ENCODE measurements around the gene KRTAP10-6. TPM values are rescaled to one million over a fixed set of nuclear protein-coding genes. Genes with fewer than 3 reads are reported as not detected.
"Not testable (repeated sequence)": the region's sequence is repeated elsewhere in the genome, so short reads cannot be mapped to it uniquely, and the experiment has no call there.

KRTAP10-6 gene
- total and polyA plus RNA-seq, 4 experiments from 2014 or later, result not detected

- Mint-ChIP-seq H3K9me3 (peaks cover 0 to 26% (median 18%) of the 10 kb centered on the region in 8 donors), H3K4me1 (peaks cover 13 to 21% (median 16%) of the 10 kb centered on the region in 4 donors), H3K27ac (peak overlapping the region in 2 of 7 donors; percentile 8 to 36), H3K27me3 (peaks cover 11 to 15% of the 10 kb centered on the region in 2 donors), H3K4me3 (peak overlapping the region in 2 of 8 donors; percentile 12 to 33), H3K36me3 (no peaks in the 10 kb centered on the region)
- ChIA-PET POLR2A (ENCODE audit: partially characterized antibody) (interaction anchor here (1.0 kb wide), 1 partner anchor 74 kb away, joined by 4 read pairs; the partner anchor contains the start of gene KRTAP12-3), CTCF (ENCODE audit: partially characterized antibody) (interaction anchor here (1.2 kb wide), 1 partner anchor 159 kb away, joined by 4 read pairs; no protein-coding TSS in a partner anchor)
- H3K4me1 ChIP-seq (ENCODE audit: insufficient read depth, low read length), result peaks cover 5% of the 10 kb centered on the region
- peaks cover 0 to 4% of the 10 kb centered on the region in 2 donors for H3K9me3 ChIP-seq (ENCODE audit: control insufficient read depth in 1 of 2, low read length in 2 of 2)
- no peak overlapping the region for H3K4me3 ChIP-seq (ENCODE audit: low read length in 2 of 2)
- peak; percentile 32 to 52 (median 38) for DNase-seq
- no peaks in the 10 kb centered on the region for H3K27me3 ChIP-seq (ENCODE audit: insufficient read depth, low read length)
- no peak overlapping the region for H3K27ac ChIP-seq (ENCODE audit: low read depth, low read length)
- no peaks in the 10 kb centered on the region for H3K36me3 ChIP-seq (ENCODE audit: insufficient read depth, low read length)
- intact Hi-C loops (cut with micrococcal nuclease), result loop anchor here (2.0 kb wide), 1 partner anchor 75 kb away; no protein-coding TSS in a partner anchor
Measured at GRCh38 chr21:44583800-44584147, 8.5 kb downstream of the KRTAP10-6 start.

- peak overlapping the region in 2 of 8 donors; percentile 12 to 33 for H3K4me3 Mint-ChIP-seq
- H3K4me1 Mint-ChIP-seq, result peaks cover 13 to 21% (median 16%) of the 10 kb centered on the region in 4 donors
- H3K27ac Mint-ChIP-seq, result peak overlapping the region in 2 of 7 donors; percentile 8 to 36
- DNase-seq, result no peak
- intact Hi-C loops (cut with micrococcal nuclease), result loop anchor here (2.0 kb wide), 1 partner anchor 76 kb away; no protein-coding TSS in a partner anchor
- no peaks in the 10 kb centered on the region for H3K36me3 Mint-ChIP-seq
- peaks cover 0 to 4% of the 10 kb centered on the region in 2 donors for H3K9me3 ChIP-seq (ENCODE audit: control insufficient read depth in 1 of 2, low read length in 2 of 2)
- no peak overlapping the region for H3K27ac ChIP-seq (ENCODE audit: low read depth, low read length)
- H3K27me3 Mint-ChIP-seq, result peaks cover 11 to 15% of the 10 kb centered on the region in 2 donors
- H3K4me3 ChIP-seq (ENCODE audit: low read length in 2 of 2), result no peak overlapping the region
- no peaks in the 10 kb centered on the region for H3K36me3 ChIP-seq (ENCODE audit: insufficient read depth, low read length)
- ChIA-PET POLR2A (ENCODE audit: partially characterized antibody) (interaction anchor here (1.0 kb wide), 1 partner anchor 74 kb away, joined by 4 read pairs; the partner anchor contains the start of gene KRTAP12-3), CTCF (ENCODE audit: partially characterized antibody) (interaction anchor here (0.7 to 1.2 kb wide), 2 partner anchors 13 to 159 kb away, joined by 3 to 4 read pairs; no protein-coding TSS in a partner anchor)
- H3K4me1 ChIP-seq (ENCODE audit: insufficient read depth, low read length), result peaks cover 5% of the 10 kb centered on the region
- peaks cover 0 to 26% (median 18%) of the 10 kb centered on the region in 8 donors for H3K9me3 Mint-ChIP-seq
- H3K27me3 ChIP-seq (ENCODE audit: insufficient read depth, low read length), result no peaks in the 10 kb centered on the region
Measured at GRCh38 chr21:44583089-44583799, 9.1 kb downstream of the KRTAP10-6 start.

GRCh38 chr21:44582055-44582454 lies 10.2 kb downstream of the KRTAP10-6 start:
- Mint-ChIP-seq H3K36me3 (peaks cover 0 to 4% of the 10 kb centered on the region in 2 donors), H3K4me1 (peaks cover 13 to 21% (median 16%) of the 10 kb centered on the region in 4 donors), H3K27ac (peak overlapping the region in 1 of 7 donors; percentile 14), H3K4me3 (no peak overlapping the region), H3K27me3 (peaks cover 9 to 14% of the 10 kb centered on the region in 2 donors), H3K9me3 (peaks cover 0 to 38% (median 28%) of the 10 kb centered on the region in 8 donors)
- Histone ChIP-seq H3K4me1 (ENCODE audit: insufficient read depth, low read length) (peaks cover 5% of the 10 kb centered on the region), H3K9me3 (ENCODE audit: control insufficient read depth in 1 of 2, low read length in 2 of 2) (peaks cover 0 to 4% of the 10 kb centered on the region in 2 donors), H3K36me3 (ENCODE audit: insufficient read depth, low read length) (no peaks in the 10 kb centered on the region), H3K27me3 (ENCODE audit: insufficient read depth, low read length) (no peaks in the 10 kb centered on the region), H3K27ac (ENCODE audit: low read depth, low read length) (no peak overlapping the region), H3K4me3 (ENCODE audit: low read length in 2 of 2) (no peak overlapping the region)
- ChIA-PET POLR2A (ENCODE audit: partially characterized antibody) (no interaction called here), CTCF (ENCODE audit: partially characterized antibody) (no interaction called here)
- intact Hi-C loops (cut with micrococcal nuclease), result loop anchor here (2.0 kb wide), 1 partner anchor 77 kb away; no protein-coding TSS in a partner anchor
- DNase-seq, result no peak

- no peak overlapping the region for H3K27ac Mint-ChIP-seq
- Histone ChIP-seq H3K27ac (ENCODE audit: low read depth, low read length) (no peak overlapping the region), H3K36me3 (ENCODE audit: insufficient read depth, low read length) (no peaks in the 10 kb centered on the region), H3K27me3 (ENCODE audit: insufficient read depth, low read length) (no peaks in the 10 kb centered on the region), H3K4me3 (ENCODE audit: low read length in 2 of 2) (no peak overlapping the region), H3K4me1 (ENCODE audit: insufficient read depth, low read length) (peaks cover 5% of the 10 kb centered on the region), H3K9me3 (ENCODE audit: control insufficient read depth in 1 of 2, low read length in 2 of 2) (peaks cover 0 to 4% of the 10 kb centered on the region in 2 donors)
- peaks cover 5 to 8% of the 10 kb centered on the region in 2 donors for H3K27me3 Mint-ChIP-seq
- no peak for DNase-seq
- H3K4me3 Mint-ChIP-seq, result peak overlapping the region in 1 of 8 donors; percentile 54
- POLR2A ChIA-PET (ENCODE audit: partially characterized antibody), result no interaction called here
- intact Hi-C loops (cut with micrococcal nuclease), result no loop called here
- peaks cover 0 to 4% of the 10 kb centered on the region in 2 donors for H3K36me3 Mint-ChIP-seq
- peaks cover 13 to 21% (median 16%) of the 10 kb centered on the region in 4 donors for H3K4me1 Mint-ChIP-seq
- H3K9me3 Mint-ChIP-seq, result peaks cover 0 to 42% (median 35%) of the 10 kb centered on the region in 8 donors
- CTCF ChIA-PET (ENCODE audit: partially characterized antibody), result no interaction called here
Measured at GRCh38 chr21:44581158-44581557, 11.1 kb downstream of the KRTAP10-6 start.

- Mint-ChIP-seq H3K27ac (peak within 1 kb of the TSS in 3 of 7 donors; percentile 22 to 68 (median 35)), H3K4me1 (peaks cover 13 to 21% (median 17%) of the 10 kb centered on the region in 4 donors), H3K9me3 (peaks cover 0 to 43% (median 38%) of the 10 kb centered on the region in 8 donors), H3K4me3 (peak within 1 kb of the TSS in 1 of 8 donors; percentile 54)
- H3K36me3 ChIP-seq (ENCODE audit: insufficient read depth, low read length); POLR2A ChIA-PET (ENCODE audit: partially characterized antibody); H3K36me3 Mint-ChIP-seq; intact Hi-C loops (cut with micrococcal nuclease); H3K4me1 ChIP-seq (ENCODE audit: insufficient read depth, low read length); H3K27me3 Mint-ChIP-seq; H3K27ac ChIP-seq (ENCODE audit: low read depth, low read length); H3K27me3 ChIP-seq (ENCODE audit: insufficient read depth, low read length); CTCF ChIA-PET (ENCODE audit: partially characterized antibody); H3K4me3 ChIP-seq (ENCODE audit: low read length in 2 of 2); DNase-seq; H3K9me3 ChIP-seq (ENCODE audit: control insufficient read depth in 1 of 2, low read length in 2 of 2): not testable (repeated sequence)
Measured at GRCh38 chr21:44580231-44580821, 12.0 kb downstream of the KRTAP10-6 start, which contains the start of gene KRTAP10-5. KRTAP10-5 (minus strand) TSS chr21:44580604; CDS start chr21:44580578, 26 bp downstream.

GRCh38 chr21:44579833-44580144 lies 12.5 kb downstream of the KRTAP10-6 start:
- intact Hi-C loops (cut with micrococcal nuclease), result no loop called here
- no peak for DNase-seq
- Histone ChIP-seq H3K9me3 (ENCODE audit: control insufficient read depth in 1 of 2, low read length in 2 of 2) (peaks cover 0 to 4% of the 10 kb centered on the region in 2 donors), H3K4me1 (ENCODE audit: insufficient read depth, low read length) (peaks cover 5% of the 10 kb centered on the region), H3K27ac (ENCODE audit: low read depth, low read length) (no peak overlapping the region), H3K27me3 (ENCODE audit: insufficient read depth, low read length) (no peaks in the 10 kb centered on the region), H3K4me3 (ENCODE audit: low read length in 2 of 2) (no peak overlapping the region), H3K36me3 (ENCODE audit: insufficient read depth, low read length) (no peaks in the 10 kb centered on the region)
- peaks cover 14 to 24% (median 16%) of the 10 kb centered on the region in 4 donors for H3K4me1 Mint-ChIP-seq
- H3K9me3 Mint-ChIP-seq, result peaks cover 0 to 43% (median 38%) of the 10 kb centered on the region in 8 donors
- peaks cover 0 to 4% of the 10 kb centered on the region in 2 donors for H3K36me3 Mint-ChIP-seq
- H3K27ac Mint-ChIP-seq, result peak overlapping the region in 1 of 7 donors; percentile 29
- peak overlapping the region in 1 of 8 donors; percentile 43 for H3K4me3 Mint-ChIP-seq
- CTCF ChIA-PET (ENCODE audit: partially characterized antibody), result no interaction called here
- H3K27me3 Mint-ChIP-seq, result peaks cover 0 to 2% of the 10 kb centered on the region in 2 donors
- POLR2A ChIA-PET (ENCODE audit: partially characterized antibody), result no interaction called here
